D721Med (cell line): Measurements from ENCODE around the gene EPB41L5.
"Not testable (repeated sequence)": the region's sequence is repeated elsewhere in the genome, so short reads cannot be mapped to it uniquely, and the experiment has no call there.

ENCODE experiments used
- DNase-seq: peaks from one replicate; pipeline ENCODE4 v3.0.0; 2011; ENCODE audit warnings: low spot score; ENCODE audit not compliant: insufficient read length
- FAIRE-seq: peaks from 2 replicates; lab custom pipeline; 2011; peaks lifted over from hg19 to GRCh38; lab: Jason Lieb, UNC
- CTCF ChIP-seq: IDR thresholded peaks from 2 replicates; pipeline ENCODE4 v1.5.1; 2012; ENCODE audit warnings: mild to moderate bottlenecking, control low read depth; ENCODE audit not compliant: insufficient read depth; ENCODE audit errors: missing control alignments

EPB41L5 gene

GRCh38 chr2:120066800-120067547, 54.1 kb downstream of the EPB41L5 start:
- no peak for DNase-seq
- no peak for TF ChIP-seq CTCF
- FAIRE-seq: no peak

- FAIRE-seq, DNase-seq: not testable (repeated sequence)
Measured at GRCh38 chr2:120068040-120068658, 55.3 kb downstream of the EPB41L5 start.

GRCh38 chr2:120075545-120075944, 62.7 kb downstream of the EPB41L5 start:
- no peak for FAIRE-seq
- no peak for DNase-seq
- no peak for TF ChIP-seq CTCF

GRCh38 chr2:120077896-120078295, 65.0 kb downstream of the EPB41L5 start:
- no peak for FAIRE-seq
- no peak for DNase-seq
- TF ChIP-seq CTCF: no peak

- FAIRE-seq (no peak), DNase-seq (no peak)
- no peak for TF ChIP-seq CTCF
Measured at GRCh38 chr2:120079647-120080046, 66.8 kb downstream of the EPB41L5 start.

- no peak for FAIRE-seq
- no peak for DNase-seq
- no peak for TF ChIP-seq CTCF
Measured at GRCh38 chr2:120091436-120091835, 78.6 kb downstream of the EPB41L5 start.

- no peak for FAIRE-seq
- TF ChIP-seq CTCF: no peak
Measured at GRCh38 chr2:120094795-120095194, 81.9 kb downstream of the EPB41L5 start.

More at GRCh38 chr2:120094795-120095194, 81.9 kb downstream of the EPB41L5 start:
- DNase-seq: no peak
